Transverse colon (tissue), 4 donors: ENCODE measurements around the gene KRTAP9-2. TPM values are rescaled to one million over a fixed set of nuclear protein-coding genes. Genes with fewer than 3 reads are reported as not detected.
"Not testable (repeated sequence)": the region's sequence is repeated elsewhere in the genome, so short reads cannot be mapped to it uniquely, and the experiment has no call there.

Source experiments
- DNase-seq: peaks from one replicate; pipeline ENCODE4 v3.0.0-alpha.2; 2019
- H3K27ac ChIP-seq, 4 donors: fragments of 200-600 bp; sonication (generic); 2 replicates each; pipeline ENCODE4 v1.5.1; 2016 to 2018; ENCODE audit warnings: inconsistent platforms in 4 of 4
- H3K27me3 ChIP-seq: fragments of 200-600 bp; sonication (generic); 2 replicates; pipeline ENCODE4 v1.5.1; 2017; ENCODE audit warnings: inconsistent platforms
- H3K36me3 ChIP-seq, 4 donors: fragments of 200-600 bp; sonication (generic); 2 replicates each; pipeline ENCODE4 v1.5.1; 2017 to 2019; ENCODE audit warnings: inconsistent platforms in 4 of 4
- H3K4me1 ChIP-seq, 4 donors: fragments of 200-600 bp; sonication (generic); 2 replicates each; pipeline ENCODE4 v1.5.1; 2017 to 2020; ENCODE audit warnings: inconsistent platforms in 4 of 4
- H3K4me3 ChIP-seq, 4 donors: fragments of 200-600 bp; sonication (generic); 1 replicate in 1 of 4; 2 replicates in 3 of 4; pipeline versions ENCODE4 v1.5.1 to v1.6.1; 2017 to 2019; ENCODE audit warnings: inconsistent platforms in 4 of 4
- H3K9me3 ChIP-seq, 2 donors: fragments of 200-600 bp; sonication (generic); 2 replicates each; pipeline ENCODE4 v1.5.1; 2017 to 2019; ENCODE audit warnings: inconsistent platforms in 2 of 2
- CTCF ChIP-seq, 5 experiments: fragments of 200-600 bp in 3 of 5; fragments of 450-650 bp in 2 of 5; sonication (generic) in 3 of 5; IDR thresholded peaks; 1 replicate in 2 of 5; 2 replicates in 3 of 5; pipeline ENCODE4 v1.5.1; 2016 to 2017; ENCODE audit warnings: antibody characterized with exemption in 5 of 5, inconsistent platforms in 3 of 5, mild to moderate bottlenecking in 2 of 5, moderate library complexity in 1 of 5
- EP300 ChIP-seq: sonication (generic); formaldehyde crosslinking; IDR thresholded peaks from one replicate; pipeline ENCODE4 v1.6.1; 2017; ENCODE audit warnings: antibody characterized with exemption, low read depth
- POLR2A ChIP-seq: fragments of 450-650 bp; IDR thresholded peaks from one replicate; pipeline ENCODE4 v1.6.1; 2016; ENCODE audit warnings: antibody characterized with exemption, mild to moderate bottlenecking, moderate library complexity
- POLR2AphosphoS5 ChIP-seq, 3 donors: sonication (generic); formaldehyde crosslinking; IDR thresholded peaks; one replicate each; pipeline ENCODE4 v1.6.1; 2016; ENCODE audit warnings: antibody characterized with exemption in 3 of 3
- WGBS, 2 donors: methylation state at CpG; one replicate each; pipeline ENCODE4 v1.1.5; 2018; ENCODE audit warnings: low coverage in 1 of 2; 5-methylcytosine and 5-hydroxymethylcytosine counted together
- in situ Hi-C, 4 donors: fragments of 200-750 bp; cut with MboI; loops; one replicate each; pipeline versions ENCODE4 v1.15.0 to v1.15.1; 2017; ENCODE audit warnings: low sequenced_read_pairs in 3 of 4, low pct_ligation_motif_present in 1 of 4, low pct_unique_long_range_greater_than_20kb in 1 of 4
- intact Hi-C: fragments of 100-400 bp; cut with DNase I; formaldehyde crosslinking; loops from one replicate; pipeline ENCODE4 v1.15.1; 2023; ENCODE audit warnings: low total_unique reads
- total RNA-seq, 4 donors: library from RNA; depleted of rRNA; stranded (reverse); fragments of >200 nt; gene quantifications; one replicate each; pipeline ENCODE4 v1.1.0, GENCODE V29; 2016

The KRTAP9-2 gene
- total RNA-seq, 4 donors from 2014 or later = not detected

- WGBS, 2 donors = 64 to 100% methylated on average over 1 of the region's 1 CpG
- in situ Hi-C loops = no loop called here
- TF ChIP-seq CTCF (IDR thresholded peaks at IDR 0.05) = no peak
- no peak for TF ChIP-seq POLR2A
- TF ChIP-seq POLR2AphosphoS5 (IDR thresholded peaks at IDR 0.05) = no peak
- no peak for TF ChIP-seq EP300
Measured at GRCh38 chr17:41215681-41216080, 10.8 kb upstream of the KRTAP9-2 start.

GRCh38 chr17:41223821-41224220 lies 2.6 kb upstream of the KRTAP9-2 start:
- no peaks in the 10 kb centered on the region for H3K36me3 ChIP-seq
- in situ Hi-C loops = no loop called here
- intact Hi-C loops = no loop called here
- DNase-seq = no peak
- H3K9me3 ChIP-seq = no peaks in the 10 kb centered on the region
- H3K27me3 ChIP-seq = peaks cover 7% of the 10 kb centered on the region
- no peak overlapping the region for H3K4me3 ChIP-seq
- no peak overlapping the region for H3K27ac ChIP-seq
- H3K4me1 ChIP-seq = no peaks in the 10 kb centered on the region
- TF ChIP-seq POLR2A = no peak
- TF ChIP-seq POLR2AphosphoS5 (IDR thresholded peaks at IDR 0.05) = no peak
- TF ChIP-seq EP300 = no peak
- TF ChIP-seq CTCF (IDR thresholded peaks at IDR 0.05) = no peak
- 43 to 66% methylated on average over 2 of the region's 2 CpGs for WGBS, 2 donors

More at GRCh38 chr17:41215681-41216080, 10.8 kb upstream of the KRTAP9-2 start:
- H3K4me3 ChIP-seq = no peak overlapping the region
- H3K27me3 ChIP-seq = peaks cover 8% of the 10 kb centered on the region
- H3K9me3 ChIP-seq = no peaks in the 10 kb centered on the region
- intact Hi-C loops = no loop called here
- no peak for DNase-seq
- H3K27ac ChIP-seq = no peak overlapping the region
- no peaks in the 10 kb centered on the region for H3K4me1 ChIP-seq
- H3K36me3 ChIP-seq = no peaks in the 10 kb centered on the region

GRCh38 chr17:41226051-41226450 lies 397 bp upstream of the KRTAP9-2 start:
- no peaks in the 10 kb centered on the region for H3K9me3 ChIP-seq
- DNase-seq = no peak
- in situ Hi-C loops (no loop called here), intact Hi-C loops (no loop called here)
- H3K4me3 ChIP-seq = no peak overlapping the region
- H3K4me1 ChIP-seq = no peaks in the 10 kb centered on the region
- H3K27ac ChIP-seq = no peak overlapping the region
- 83 to 100% methylated on average over 3 to 6 of the region's 6 CpGs for WGBS, 2 donors
- TF ChIP-seq POLR2AphosphoS5 (IDR thresholded peaks at IDR 0.05) = no peak
- no peak for TF ChIP-seq EP300
- no peak for TF ChIP-seq CTCF (IDR thresholded peaks at IDR 0.05)
- no peak for TF ChIP-seq POLR2A
- H3K36me3 ChIP-seq = no peaks in the 10 kb centered on the region
- H3K27me3 ChIP-seq = peaks cover 7% of the 10 kb centered on the region

GRCh38 chr17:41230094-41230493 lies 3.6 kb downstream of the KRTAP9-2 start:
- no peak overlapping the region for H3K27ac ChIP-seq
- intact Hi-C loops = no loop called here
- in situ Hi-C loops = no loop called here
- TF ChIP-seq POLR2AphosphoS5 (IDR thresholded peaks at IDR 0.05) (no peak), POLR2A (no peak)
- no peaks in the 10 kb centered on the region for H3K9me3 ChIP-seq
- H3K36me3 ChIP-seq = no peaks in the 10 kb centered on the region
- no peak overlapping the region for H3K4me3 ChIP-seq
- DNase-seq = no peak
- peaks cover 24% of the 10 kb centered on the region for H3K27me3 ChIP-seq
- no peaks in the 10 kb centered on the region for H3K4me1 ChIP-seq

GRCh38 chr17:41231731-41232130 lies 5.3 kb downstream of the KRTAP9-2 start:
- peaks cover 24% of the 10 kb centered on the region for H3K27me3 ChIP-seq

GRCh38 chr17:41232399-41233105 lies 6.1 kb downstream of the KRTAP9-2 start, which contains the start of gene KRTAP9-3:
Gene KRTAP9-3 (plus strand): TSS chr17:41232449. CDS start chr17:41232502, 53 bp downstream.
- H3K4me1 ChIP-seq, DNase-seq, H3K27ac ChIP-seq, intact Hi-C loops, H3K9me3 ChIP-seq, H3K36me3 ChIP-seq, H3K4me3 ChIP-seq, in situ Hi-C loops: not testable (repeated sequence)
- WGBS, 2 donors = 80% methylated on average over 1 of the region's 1 CpG; no CpG with 5 or more reads in 1 of the 2 donors
- H3K27me3 ChIP-seq = peaks cover 24% of the 10 kb centered on the region

More at GRCh38 chr17:41231731-41232130, 5.3 kb downstream of the KRTAP9-2 start:
- H3K4me3 ChIP-seq = no peak overlapping the region
- no peaks in the 10 kb centered on the region for H3K4me1 ChIP-seq
- H3K27ac ChIP-seq = no peak overlapping the region
- in situ Hi-C loops (no loop called here), intact Hi-C loops (no loop called here)
- no peaks in the 10 kb centered on the region for H3K9me3 ChIP-seq
- no peak for TF ChIP-seq POLR2AphosphoS5 (IDR thresholded peaks at IDR 0.05)
- H3K36me3 ChIP-seq = no peaks in the 10 kb centered on the region
- 68 to 90% methylated on average over 3 to 6 of the region's 6 CpGs for WGBS, 2 donors
- DNase-seq = no peak

- H3K9me3 ChIP-seq, H3K4me1 ChIP-seq, intact Hi-C loops, in situ Hi-C loops, H3K36me3 ChIP-seq, H3K4me3 ChIP-seq, H3K27ac ChIP-seq, DNase-seq: not testable (repeated sequence)
- WGBS, 2 donors = 82% methylated on average over 4 of the region's 4 CpGs; no CpG with 5 or more reads in 1 of the 2 donors
- peaks cover 17% of the 10 kb centered on the region for H3K27me3 ChIP-seq
Measured at GRCh38 chr17:41237116-41237515, 10.7 kb downstream of the KRTAP9-2 start.
